Activated CD4-positive, alpha-beta T cell treated with anti-CD3 and anti-CD28 coated beads, Interleukin-2, amount 50 U/mL, for 16 hours (primary cell): Measurements from ENCODE around the gene ANKH.

Experiments
- DNase-seq: peaks from one replicate; pipeline ENCODE4 v3.0.0-alpha.2; 2020

Gene ANKH

GRCh38 chr5:14757850-14758249 lies 113.7 kb downstream of the ANKH start:
- DNase-seq = no peak

DNA sequence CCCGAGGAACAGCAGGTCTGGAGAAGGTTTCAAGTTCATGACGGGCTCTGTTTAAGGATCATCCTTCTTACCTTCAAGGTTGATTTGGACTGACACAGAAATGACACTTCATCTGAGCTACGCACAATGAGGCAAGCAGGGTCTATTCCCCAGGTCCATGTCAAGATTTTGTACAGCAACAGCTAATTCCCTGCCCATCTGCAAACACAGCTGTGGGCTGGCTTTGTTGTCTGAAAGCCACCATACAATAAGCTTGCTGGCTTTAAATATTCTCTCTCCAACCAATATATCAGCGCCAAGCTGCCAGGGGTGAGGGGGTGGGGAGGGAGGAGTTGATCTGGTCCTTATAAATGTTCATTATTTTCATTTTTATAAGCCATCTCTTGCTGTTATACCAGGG lies 115.1 kb downstream of the ANKH start:
- DNase-seq = no peak

DNA sequence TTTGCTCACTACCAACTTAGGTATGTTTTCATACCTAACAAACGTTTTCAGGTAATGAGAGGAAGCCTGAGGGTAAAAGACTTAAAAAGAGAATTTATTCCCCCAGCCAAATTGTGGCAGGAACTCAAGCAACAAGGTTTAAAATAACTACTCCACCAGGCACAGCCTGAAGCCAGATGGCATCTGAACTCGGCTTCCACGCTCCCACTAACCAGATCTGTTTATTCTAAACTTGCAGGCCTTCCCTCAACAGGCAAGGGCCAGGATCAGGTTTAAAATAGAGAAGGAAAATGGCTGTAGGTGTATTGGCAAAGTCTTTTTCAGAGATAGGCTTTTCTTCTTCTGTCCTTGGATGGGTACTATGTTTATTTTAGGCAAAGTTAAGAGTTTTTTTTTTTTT lies 117.6 kb downstream of the ANKH start:
- DNase-seq = no peak

DNA sequence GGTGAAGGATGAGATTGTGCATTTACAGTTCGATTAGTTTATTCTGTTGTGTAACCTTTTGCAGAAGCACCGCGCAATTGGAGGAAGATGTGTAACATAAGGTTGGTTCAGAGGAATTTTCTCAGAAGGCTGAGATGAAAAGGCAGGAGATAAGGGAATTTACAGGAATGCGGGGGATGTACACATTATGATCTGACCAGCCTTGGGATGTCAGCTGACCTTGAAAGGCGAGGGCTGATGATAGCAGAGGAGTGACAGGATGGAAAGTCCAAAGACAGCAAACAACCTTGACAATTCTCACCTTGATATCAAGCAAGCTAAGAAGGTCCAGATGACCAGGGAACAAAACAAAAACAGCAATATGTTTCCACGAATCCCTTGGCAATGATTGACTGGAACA lies 118.3 kb downstream of the ANKH start:
- DNase-seq = no peak

DNA sequence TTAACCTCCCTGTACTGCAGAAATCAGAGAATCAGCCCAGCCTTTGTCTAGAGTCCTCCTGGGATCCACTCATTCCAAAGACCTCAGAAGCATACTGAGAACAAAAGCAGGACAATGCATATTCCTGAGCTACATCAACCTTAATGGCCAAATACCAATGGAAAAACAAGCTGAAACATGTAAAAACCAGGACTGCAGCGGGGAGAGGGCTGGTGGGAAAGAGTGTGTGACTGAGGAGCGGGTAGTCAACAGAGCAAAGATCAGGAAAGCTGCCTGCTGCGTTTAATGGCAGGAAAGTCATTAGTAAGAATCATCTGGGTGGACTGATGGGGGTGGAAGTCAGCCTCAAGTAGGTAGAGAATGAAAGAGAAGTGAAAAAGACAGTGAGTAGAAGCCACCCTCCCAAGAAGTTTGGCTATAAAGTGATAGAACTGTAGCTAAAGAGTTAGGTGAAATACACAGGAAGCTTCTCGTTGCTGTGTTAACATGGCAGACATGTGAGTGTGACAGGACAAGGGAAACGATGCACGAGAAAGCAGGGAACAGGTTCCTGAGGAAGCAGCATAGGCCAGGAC lies 119.0 kb downstream of the ANKH start:
- no peak for DNase-seq

DNA sequence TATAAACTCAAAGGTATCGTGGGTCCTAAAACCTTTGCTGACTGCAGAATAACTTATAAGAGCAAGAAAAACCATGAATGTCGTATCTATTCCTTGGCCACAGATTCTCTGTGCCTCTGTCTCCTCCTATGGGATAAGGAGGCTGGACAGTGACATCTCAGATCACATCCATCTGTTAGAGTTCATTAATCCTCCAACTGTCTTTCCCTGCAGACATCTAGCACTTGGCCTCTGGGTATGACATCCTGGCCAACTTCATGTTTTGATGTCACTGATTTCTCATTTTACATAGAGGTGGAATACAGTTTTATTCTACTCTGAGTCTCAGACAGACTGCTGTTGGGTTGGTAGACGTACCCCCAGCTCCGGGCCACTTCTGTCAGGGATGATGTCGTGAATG lies 120.9 kb downstream of the ANKH start:
- DNase-seq = no peak

DNA sequence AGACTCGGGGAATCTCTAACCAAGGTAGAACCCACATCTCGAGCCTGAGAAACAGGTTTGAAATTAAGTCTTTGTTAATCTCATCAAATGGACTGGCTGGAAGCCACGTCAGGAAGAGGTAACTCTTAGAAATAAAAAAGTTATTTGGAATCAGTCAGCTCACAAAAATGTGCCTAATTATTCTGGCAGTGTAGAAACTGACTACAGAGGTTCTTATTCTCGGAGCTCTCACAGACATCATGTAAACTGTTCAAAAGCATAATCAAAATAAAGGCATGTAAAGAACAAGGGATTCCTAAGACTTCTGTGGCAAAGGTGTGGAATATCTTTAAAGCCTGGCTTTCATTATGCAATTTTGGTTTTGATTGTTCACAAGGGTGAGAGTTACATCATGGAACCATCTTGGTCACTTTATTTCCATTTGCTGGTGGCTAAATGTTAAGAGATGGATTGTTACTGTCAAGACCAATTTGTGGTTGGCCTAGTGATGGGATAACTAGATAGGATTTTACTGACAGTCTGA lies 121.9 kb downstream of the ANKH start:
- no peak for DNase-seq

GRCh38 chr5:14748180-14748900 lies 123.2 kb downstream of the ANKH start:
- no peak for DNase-seq

DNA sequence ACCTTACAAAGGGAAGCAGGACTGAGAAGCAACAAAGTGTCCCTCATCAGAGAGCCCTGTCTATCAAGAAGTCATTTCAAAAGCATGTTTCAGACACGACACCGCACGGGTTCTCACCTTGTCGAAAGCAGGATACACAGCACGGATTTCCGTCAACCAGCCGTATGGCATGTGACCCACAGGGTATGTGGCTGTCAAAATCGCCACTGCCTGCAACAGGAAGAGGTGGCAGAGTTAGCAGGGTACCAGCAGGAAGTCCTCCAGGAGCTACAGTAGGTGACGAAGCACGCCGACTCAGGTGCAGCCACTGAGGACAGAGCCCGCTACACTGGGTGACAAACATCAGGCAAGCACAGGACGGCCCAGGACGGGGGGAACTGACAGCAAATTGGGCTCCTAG lies 125.8 kb downstream of the ANKH start:
- DNase-seq = no peak

DNA sequence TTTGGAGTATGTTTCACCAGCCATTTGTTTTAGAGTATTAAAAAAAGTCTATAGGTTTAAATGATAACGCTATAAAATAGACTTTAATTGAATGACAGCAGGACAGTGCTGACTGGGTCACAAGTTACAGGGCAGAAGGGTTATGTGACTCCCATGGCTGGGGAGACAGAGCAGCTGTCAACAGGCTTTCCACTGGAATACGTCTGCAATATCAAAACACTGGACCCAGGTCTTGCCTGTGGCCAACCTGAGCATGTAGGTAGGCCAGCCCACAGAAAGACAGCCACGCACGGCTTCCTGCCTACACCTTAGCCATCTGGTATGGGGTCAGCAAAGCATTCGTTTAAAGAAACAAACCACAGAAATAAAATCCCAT lies 126.4 kb downstream of the ANKH start:
- DNase-seq = no peak

DNA sequence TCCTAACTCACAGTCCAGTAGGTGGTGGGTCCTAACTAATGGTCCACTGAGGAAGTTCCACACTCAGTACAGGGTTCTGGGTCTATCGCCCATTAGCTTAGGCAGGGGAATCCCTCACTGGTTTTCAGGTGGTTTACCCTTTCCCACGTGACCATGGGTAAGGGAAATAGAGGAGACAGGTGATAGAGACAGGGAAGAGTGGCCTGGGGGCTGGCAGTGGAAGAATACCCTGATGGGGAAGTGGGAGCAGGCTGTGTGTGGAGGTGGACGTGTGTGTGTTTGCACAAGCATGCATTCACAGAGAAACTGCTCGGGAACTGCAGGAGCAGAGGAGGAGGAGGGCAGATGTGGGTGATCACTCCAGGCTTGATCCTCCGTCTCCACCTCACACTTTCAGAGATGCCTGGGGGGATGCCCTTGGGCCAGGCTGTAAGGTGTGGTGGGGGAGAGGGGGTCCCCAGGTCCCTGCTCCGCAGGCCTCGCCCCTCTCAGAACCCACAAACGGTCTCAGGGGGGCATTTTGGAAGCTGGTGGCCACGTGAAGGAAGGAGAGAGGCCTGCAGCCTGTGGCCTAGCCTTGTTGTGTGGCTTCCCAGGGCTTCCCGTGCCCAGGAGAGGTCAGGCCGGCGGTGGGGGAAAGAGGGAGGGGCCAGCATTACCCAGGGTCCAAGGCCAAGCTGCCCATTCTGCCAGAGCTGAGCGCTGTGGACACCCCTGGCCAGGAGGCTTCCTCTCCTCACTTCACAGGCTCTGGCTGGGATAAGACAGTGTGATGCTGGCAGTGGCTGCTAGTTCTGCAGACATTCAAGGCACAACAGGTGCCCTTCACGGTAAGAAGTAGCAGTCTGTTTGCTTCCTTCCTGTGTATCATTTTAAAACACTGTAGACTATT lies 127.0 kb downstream of the ANKH start:
- no peak for DNase-seq

DNA sequence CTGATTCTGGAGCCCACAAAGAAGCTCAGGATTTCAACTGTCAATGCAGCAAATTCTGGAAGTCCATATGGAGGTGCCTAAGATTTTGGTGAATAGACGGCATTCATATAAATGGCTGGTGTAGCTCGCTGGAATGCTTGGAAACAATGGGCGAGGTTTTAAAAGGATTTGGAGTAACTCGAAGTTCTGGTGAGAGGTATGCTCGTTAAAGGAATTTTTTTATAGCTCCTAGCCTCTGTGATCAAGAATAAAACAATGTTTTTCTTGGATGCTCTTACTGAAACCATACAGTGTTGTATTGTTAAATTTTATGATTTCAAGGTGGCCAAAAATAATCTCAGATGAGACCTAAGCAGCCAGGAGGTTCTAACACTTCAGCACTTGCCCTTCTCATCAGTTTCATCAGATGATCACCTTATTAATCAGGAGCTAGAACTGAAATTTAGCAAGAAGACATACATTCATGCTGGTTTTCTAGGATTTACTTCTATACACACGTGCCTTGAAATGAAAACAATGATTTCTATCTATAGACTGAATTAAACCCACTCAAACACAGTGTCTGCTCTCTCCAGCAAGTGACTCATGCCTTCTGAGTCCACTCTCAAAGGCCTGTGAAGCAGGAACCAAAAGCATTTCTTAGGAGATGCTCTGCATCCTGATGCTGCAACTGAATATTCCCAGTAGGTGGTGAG lies 127.8 kb downstream of the ANKH start:
- no peak for DNase-seq

- no peak for DNase-seq
Observed at GRCh38 chr5:14742498-14742897, 129.1 kb downstream of the ANKH start.

- DNase-seq = no peak
Observed at GRCh38 chr5:14741801-14742440, 129.7 kb downstream of the ANKH start.

DNA sequence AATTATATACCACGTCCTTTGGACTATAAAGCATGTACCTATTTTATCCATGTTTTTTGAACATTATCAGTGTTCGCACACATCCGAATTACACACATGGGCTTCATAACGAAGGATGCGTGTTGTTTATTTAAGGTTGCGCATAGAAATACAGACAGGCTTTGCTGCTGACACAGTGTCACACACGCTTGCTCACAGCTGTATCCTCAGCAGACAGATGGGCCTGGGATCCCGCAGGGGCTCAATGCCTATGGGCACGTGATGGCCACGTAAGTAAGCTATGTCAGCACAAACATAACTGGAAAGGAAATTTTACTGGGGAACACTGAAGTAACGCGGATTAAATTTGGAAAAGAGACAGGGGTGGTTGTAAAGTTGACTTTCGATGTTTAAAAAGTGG lies 130.4 kb downstream of the ANKH start:
- DNase-seq = no peak

DNA sequence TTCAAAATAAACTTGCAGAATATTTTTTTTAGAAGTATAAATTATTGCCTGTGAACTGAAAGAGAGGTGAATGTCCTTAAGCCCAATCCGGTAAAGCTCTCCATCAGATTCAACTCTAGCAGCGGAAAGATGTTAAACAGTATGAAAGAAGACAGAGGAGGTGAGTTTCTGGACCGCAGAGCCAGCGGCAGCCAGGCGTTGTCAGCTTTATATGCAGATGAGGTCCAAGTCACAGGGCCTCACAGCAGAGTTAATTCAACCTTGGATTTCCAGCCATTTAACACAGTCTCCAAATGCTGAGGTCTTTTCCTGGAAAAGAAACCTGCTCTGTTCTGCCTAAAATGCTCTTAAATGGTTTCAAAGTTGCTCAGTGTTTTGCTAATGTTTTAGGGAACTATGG lies 131.6 kb downstream of the ANKH start:
- DNase-seq = no peak

DNA sequence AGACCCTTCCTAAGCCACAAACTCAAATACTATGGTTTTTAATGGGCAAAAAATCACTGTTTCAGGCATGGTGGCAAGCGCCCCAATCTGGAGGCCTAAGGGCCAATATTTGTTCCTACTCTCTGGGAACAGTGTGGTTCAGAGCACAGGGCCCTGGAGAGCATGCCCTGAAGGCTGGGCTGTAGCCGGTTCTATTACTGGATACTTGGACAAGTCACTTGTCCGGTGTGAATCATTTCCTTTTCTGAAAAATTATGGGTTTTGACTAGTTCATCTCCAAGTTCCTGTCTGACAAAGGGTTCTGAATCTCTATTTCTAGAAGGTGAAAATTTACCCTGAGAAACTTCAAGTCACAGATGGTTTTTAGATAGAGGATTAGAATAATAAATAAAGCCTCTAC lies 132.0 kb downstream of the ANKH start:
- no peak for DNase-seq

- no peak for DNase-seq
Observed at GRCh38 chr5:14738050-14738449, 133.5 kb downstream of the ANKH start.

DNA sequence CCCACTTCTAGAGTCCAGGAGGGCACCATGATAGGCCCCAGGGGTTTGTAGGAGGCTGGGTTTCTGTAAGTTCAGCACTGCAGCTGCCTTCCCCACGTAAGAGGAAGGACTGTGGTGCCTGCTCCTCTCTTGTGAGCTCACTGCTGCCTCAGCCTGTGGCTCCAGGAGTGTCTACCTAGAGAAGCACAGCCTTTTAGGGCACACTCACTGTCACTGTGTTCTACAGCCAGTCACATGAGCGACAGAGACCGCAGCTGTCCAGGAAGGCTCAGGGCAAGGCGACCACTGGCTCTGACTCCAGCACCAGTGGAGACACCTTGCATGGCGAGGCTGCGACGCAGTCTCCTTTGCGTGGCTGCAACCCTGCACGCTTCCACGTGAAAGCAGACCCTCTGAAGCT lies 134.3 kb downstream of the ANKH start:
- DNase-seq = no peak

DNA sequence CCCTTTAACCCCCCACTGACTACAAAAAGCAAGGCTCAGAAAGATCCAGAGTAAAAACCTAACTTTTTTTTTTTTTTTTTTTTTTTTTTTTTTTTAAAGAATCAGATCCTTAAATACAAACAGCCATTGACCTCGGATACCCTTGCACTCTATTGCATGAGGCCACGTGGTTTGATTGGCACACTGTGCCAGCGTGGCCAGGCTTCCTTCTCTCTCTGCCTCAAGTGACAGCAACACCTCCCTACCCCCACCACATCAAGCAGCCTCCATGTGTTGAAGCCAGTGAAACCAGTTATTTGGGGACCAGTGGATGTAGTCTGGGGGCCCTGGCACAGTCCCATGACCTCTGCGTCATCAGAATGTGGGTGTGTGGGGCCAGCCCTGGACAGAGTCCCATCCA lies 135.6 kb downstream of the ANKH start:
- DNase-seq = no peak

GRCh38 chr5:14734396-14734795 lies 137.2 kb downstream of the ANKH start:
- no peak for DNase-seq

- no peak for DNase-seq
Observed at GRCh38 chr5:14733661-14734060, 137.9 kb downstream of the ANKH start.

DNA sequence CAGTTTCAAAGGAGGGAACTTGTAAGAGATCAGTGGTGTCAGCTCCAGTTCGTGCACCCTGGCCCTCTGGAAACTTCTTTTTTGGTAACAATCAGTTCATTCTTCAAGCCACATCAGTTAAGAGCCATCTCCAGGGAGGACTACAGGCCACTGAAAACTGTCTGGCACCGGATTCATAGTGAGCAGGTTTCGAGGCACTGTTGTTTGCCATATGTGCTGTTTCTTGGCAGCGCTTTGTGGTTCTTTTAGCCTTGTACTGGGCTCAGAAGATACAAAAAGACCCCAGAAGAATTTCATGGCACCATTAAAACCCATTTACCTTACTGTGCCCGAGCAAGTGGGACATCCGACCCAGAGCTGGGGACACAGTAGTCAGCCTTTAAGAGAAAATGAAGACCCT lies 138.6 kb downstream of the ANKH start:
- no peak for DNase-seq
